SK-N-SH (cell line): ENCODE measurements around the gene MEGF10. TPM values are rescaled to one million over a fixed set of nuclear protein-coding genes. Genes with fewer than 3 reads are reported as not detected.

Source experiments
- CTCF ChIA-PET: fragments of 300-600, 350-600 bp; formaldehyde crosslinking; extraction: SDS; loops from one replicate; lab custom pipeline; 2021; lab: Yijun Ruan, JAX
- POLR2A ChIA-PET: fragments of 350-600 bp; sonication (Branson Sonifier 250); formaldehyde crosslinking; extraction: SDS; loops from one replicate; lab custom pipeline; 2020; ENCODE audit warnings: antibody characterized with exemption, inconsistent platforms; lab: Yijun Ruan, JAX
- DNase-seq: peaks from one replicate; pipeline ENCODE4 v3.0.0; 2012
- H2AFZ ChIP-seq: fragments of 200-600 bp; sonication (generic); 2 replicates; pipeline ENCODE4 v1.8.1; 2016; ENCODE audit warnings: antibody characterized with exemption, mild to moderate bottlenecking, low read depth
- H3F3A ChIP-seq: fragments of 200-600 bp; sonication (generic); replicated peaks from 2 replicates; pipeline ENCODE3; 2016; ENCODE audit warnings: antibody characterized with exemption, mild to moderate bottlenecking; ENCODE audit not compliant: insufficient read depth
- H3K27ac ChIP-seq, 2 experiments: fragments of 200-500 bp in 1 of 2; fragments of 200-600 bp in 1 of 2; sonication (Bioruptor generic) in 1 of 2; sonication (generic), shearing (Covaris generic) in 1 of 2; 2 replicates each; pipeline versions ENCODE4 v1.5.1 to v1.6.1; 2014 to 2016; ENCODE audit warnings: low read depth in 2 of 2, inconsistent platforms in 1 of 2, low read length in 1 of 2, mild to moderate bottlenecking in 1 of 2, mixed read lengths in 1 of 2
- H3K27me3 ChIP-seq: fragments of 200-600 bp; sonication (generic), shearing (Covaris generic); 2 replicates; pipeline ENCODE4 v1.6.1; 2016; ENCODE audit warnings: mixed run types; ENCODE audit not compliant: insufficient read depth
- H3K36me3 ChIP-seq, 2 experiments: fragments of 200-500 bp in 1 of 2; fragments of 200-600 bp in 1 of 2; sonication (Bioruptor generic) in 1 of 2; sonication (generic) in 1 of 2; replicated peaks in 1 of 2; 2 replicates each; pipeline versions ENCODE3 to v1.5.1; 2014 to 2016; ENCODE audit warnings: low read length in 1 of 2, mild to moderate bottlenecking in 1 of 2; ENCODE audit not compliant: insufficient read depth in 2 of 2, control insufficient read depth in 1 of 2
- H3K4me1 ChIP-seq, 2 experiments: fragments of 200-500 bp in 1 of 2; fragments of 200-600 bp in 1 of 2; sonication (Bioruptor generic) in 1 of 2; sonication (generic), shearing (Covaris generic) in 1 of 2; 2 replicates each; pipeline versions ENCODE4 v1.5.1 to v1.6.1; 2014 to 2016; ENCODE audit warnings: low read depth in 1 of 2, low read length in 1 of 2, mixed run types in 1 of 2; ENCODE audit not compliant: insufficient read depth in 2 of 2, control insufficient read depth in 1 of 2
- H3K4me2 ChIP-seq: fragments of 200-600 bp; sonication (generic), shearing (Covaris generic); 2 replicates; pipeline ENCODE4 v1.6.1; 2017; ENCODE audit warnings: mixed run types
- H3K4me3 ChIP-seq, 2 experiments: fragments of 200-500 bp in 1 of 2; fragments of 200-600 bp in 1 of 2; sonication (Bioruptor generic) in 1 of 2; sonication (generic), shearing (Covaris generic) in 1 of 2; 2 replicates each; pipeline versions ENCODE4 v1.5.1 to v1.8.1; 2014 to 2016; ENCODE audit warnings: low read depth in 2 of 2, inconsistent platforms in 1 of 2, low read length in 1 of 2, mild to moderate bottlenecking in 1 of 2, mixed read lengths in 1 of 2, moderate library complexity in 1 of 2
- H3K79me2 ChIP-seq: fragments of 200-600 bp; sonication (generic); 2 replicates; pipeline ENCODE4 v1.8.1; 2017; ENCODE audit warnings: mild to moderate bottlenecking; ENCODE audit not compliant: insufficient read depth
- H3K9ac ChIP-seq: fragments of 200-600 bp; sonication (generic); 2 replicates; pipeline ENCODE4 v1.6.1; 2017; ENCODE audit warnings: mixed run types
- H3K9me2 ChIP-seq: fragments of 200-600 bp; sonication (generic); 2 replicates; pipeline ENCODE4 v1.6.1; 2017; ENCODE audit warnings: mixed run types
- H3K9me3 ChIP-seq: fragments of 200-600 bp; sonication (generic); 2 replicates; pipeline ENCODE4 v1.6.1; 2017; ENCODE audit warnings: mixed run types, mild to moderate bottlenecking, moderate library complexity
- H4K20me1 ChIP-seq: fragments of 200-600 bp; sonication (generic); 2 replicates; pipeline ENCODE4 v1.6.1; 2017; ENCODE audit warnings: mild to moderate bottlenecking, mixed run types; ENCODE audit not compliant: insufficient read depth
- EP300 ChIP-seq, 2 experiments: IDR thresholded peaks; 2 replicates each; pipeline versions ENCODE4 v1.4.0 to v1.6.1; 2012; ENCODE audit warnings: borderline replicate concordance in 1 of 2, low read depth in 1 of 2, low read length in 1 of 2
- EZH2phosphoT487 ChIP-seq: fragments of 200-600 bp; sonication (generic); IDR thresholded peaks from 2 replicates; pipeline ENCODE4 v1.6.1; 2017; ENCODE audit warnings: low read depth, mixed run types, mild to moderate bottlenecking, antibody characterized with exemption, moderate library complexity, borderline replicate concordance
- FOXM1 ChIP-seq: IDR thresholded peaks from 2 replicates; pipeline ENCODE4 v1.4.0; 2012; ENCODE audit warnings: low read depth, mild to moderate bottlenecking
- GABPA ChIP-seq: IDR thresholded peaks from 2 replicates; pipeline ENCODE4 v1.4.0; 2012; ENCODE audit warnings: low read depth, mild to moderate bottlenecking
- MXI1 ChIP-seq: IDR thresholded peaks from 2 replicates; pipeline ENCODE4 v1.6.1; 2012; ENCODE audit warnings: mild to moderate bottlenecking, low read depth, low read length, improper control_type of control experiment
- NFIC ChIP-seq: IDR thresholded peaks from 2 replicates; pipeline ENCODE4 v1.4.0; 2012; ENCODE audit warnings: borderline replicate concordance
- NRF1 ChIP-seq: IDR thresholded peaks from 2 replicates; pipeline ENCODE4 v1.6.1; 2012; ENCODE audit warnings: low read depth, mild to moderate bottlenecking, low read length
- RAD21 ChIP-seq: IDR thresholded peaks from 2 replicates; pipeline ENCODE4 v1.6.1; 2012; ENCODE audit warnings: mild to moderate bottlenecking, low read length
- RXRA ChIP-seq: IDR thresholded peaks from 2 replicates; pipeline ENCODE4 v1.4.0; 2012; ENCODE audit warnings: low read depth, mild to moderate bottlenecking, borderline replicate concordance
- SIN3A ChIP-seq: IDR thresholded peaks from 2 replicates; pipeline ENCODE4 v1.6.1; 2012; ENCODE audit warnings: low read depth, mild to moderate bottlenecking, low read length, moderate library complexity, borderline replicate concordance
- TAF1 ChIP-seq: IDR thresholded peaks from 2 replicates; pipeline ENCODE4 v1.6.1; 2012; ENCODE audit warnings: low read depth, mild to moderate bottlenecking, low read length, moderate library complexity, borderline replicate concordance
- YY1 ChIP-seq: IDR thresholded peaks from 2 replicates; pipeline ENCODE4 v1.4.0; 2012; ENCODE audit warnings: low read depth, mild to moderate bottlenecking
- WGBS: methylation state at CpG from one replicate; pipeline ENCODE4 v1.1.6; 2017; ENCODE audit warnings: low lambda C conversion rate; 5-methylcytosine and 5-hydroxymethylcytosine counted together
- polyA plus RNA-seq, 3 experiments: library from polyadenylated mRNA; depleted of rRNA; stranded (reverse); fragments of >200 nt; gene quantifications; 2 replicates each; pipeline ENCODE4 v1.2.3, GENCODE V29; 2012
- TF ChIP-seq, protein P1 (sequence below): IDR thresholded peaks from 2 replicates; pipeline ENCODE4 v1.4.0; 2012; ENCODE audit warnings: low read depth, borderline replicate concordance
- TF ChIP-seq, protein P2 (sequence below): fragments of 200-600 bp; sonication (generic); IDR thresholded peaks from 2 replicates; pipeline ENCODE4 v1.6.1; 2017; ENCODE audit warnings: antibody characterized with exemption, mild to moderate bottlenecking, moderate library complexity
- TF ChIP-seq, protein P3 (sequence below): IDR thresholded peaks from 2 replicates; pipeline ENCODE4 v1.6.1; 2012; ENCODE audit warnings: mild to moderate bottlenecking, low read depth, low read length, moderate library complexity
- TF ChIP-seq, protein P4 (sequence below): IDR thresholded peaks from 2 replicates; pipeline ENCODE4; 2012
- TF ChIP-seq, protein P5 (sequence below): fragments of 150-350 bp; IDR thresholded peaks from 2 replicates; pipeline ENCODE4 v1.6.1; 2017; ENCODE audit warnings: antibody characterized with exemption, low read length, low read depth, borderline replicate concordance
- TF ChIP-seq, protein P6 (sequence below): IDR thresholded peaks from 2 replicates; pipeline ENCODE4 v1.4.0; 2012; ENCODE audit warnings: low read depth

Gene MEGF10
- polyA plus RNA-seq, 1 of the 3 experiments (the other 2 are of a cell fraction) = 1.1 TPM

DNA sequence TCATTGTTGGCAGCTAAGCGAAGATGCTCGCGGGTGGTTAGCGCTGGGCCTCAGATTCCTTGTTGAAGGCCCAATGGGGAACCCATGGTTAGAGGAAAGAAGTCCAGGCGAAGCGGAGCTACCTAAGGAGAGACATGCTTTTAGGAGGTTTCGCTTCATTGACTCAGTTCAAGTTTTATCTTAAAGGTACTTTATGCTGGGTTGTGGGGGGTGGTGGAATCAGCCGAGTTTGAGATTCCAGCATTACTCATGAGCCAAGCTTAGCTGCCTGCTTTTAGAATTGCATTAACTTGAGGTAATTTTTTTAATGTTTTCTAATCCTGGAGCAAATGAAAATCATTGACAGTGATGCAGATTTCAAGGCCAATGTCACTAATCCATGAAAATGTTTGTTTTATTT is 16.1 kb downstream of the MEGF10 start:
- H2AFZ ChIP-seq = no peak overlapping the region
- no peaks in the 10 kb centered on the region for H3K79me2 ChIP-seq
- DNase-seq = no peak
- H3K4me1 ChIP-seq = no peaks in the 10 kb centered on the region
- CTCF ChIA-PET = interaction anchor here (3.2 kb wide), 1 partner anchor 186 kb away, joined by 22 read pairs; no protein-coding TSS in a partner anchor
- H3K9ac ChIP-seq = no peak overlapping the region
- H3K36me3 ChIP-seq = no peaks in the 10 kb centered on the region
- no peaks in the 10 kb centered on the region for H3K27me3 ChIP-seq
- H3K4me3 ChIP-seq = no peak overlapping the region
- TF ChIP-seq EZH2phosphoT487 (no peak), GABPA (no peak), SIN3A (no peak), EP300 (IDR thresholded peaks at IDR 0.05; ENCODE audit: borderline replicate concordance in 1 of 2, low read depth in 1 of 2, low read length in 1 of 2) (no peak), MXI1 (no peak), RXRA (no peak), FOXM1 (no peak), TAF1 (no peak), YY1 (no peak), NRF1 (no peak), NFIC (no peak), RAD21 (no peak)
- TF ChIP-seq, protein P1, sequence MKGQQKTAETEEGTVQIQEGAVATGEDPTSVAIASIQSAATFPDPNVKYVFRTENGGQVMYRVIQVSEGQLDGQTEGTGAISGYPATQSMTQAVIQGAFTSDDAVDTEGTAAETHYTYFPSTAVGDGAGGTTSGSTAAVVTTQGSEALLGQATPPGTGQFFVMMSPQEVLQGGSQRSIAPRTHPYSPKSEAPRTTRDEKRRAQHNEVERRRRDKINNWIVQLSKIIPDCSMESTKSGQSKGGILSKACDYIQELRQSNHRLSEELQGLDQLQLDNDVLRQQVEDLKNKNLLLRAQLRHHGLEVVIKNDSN = no peak
- TF ChIP-seq, protein P2, sequence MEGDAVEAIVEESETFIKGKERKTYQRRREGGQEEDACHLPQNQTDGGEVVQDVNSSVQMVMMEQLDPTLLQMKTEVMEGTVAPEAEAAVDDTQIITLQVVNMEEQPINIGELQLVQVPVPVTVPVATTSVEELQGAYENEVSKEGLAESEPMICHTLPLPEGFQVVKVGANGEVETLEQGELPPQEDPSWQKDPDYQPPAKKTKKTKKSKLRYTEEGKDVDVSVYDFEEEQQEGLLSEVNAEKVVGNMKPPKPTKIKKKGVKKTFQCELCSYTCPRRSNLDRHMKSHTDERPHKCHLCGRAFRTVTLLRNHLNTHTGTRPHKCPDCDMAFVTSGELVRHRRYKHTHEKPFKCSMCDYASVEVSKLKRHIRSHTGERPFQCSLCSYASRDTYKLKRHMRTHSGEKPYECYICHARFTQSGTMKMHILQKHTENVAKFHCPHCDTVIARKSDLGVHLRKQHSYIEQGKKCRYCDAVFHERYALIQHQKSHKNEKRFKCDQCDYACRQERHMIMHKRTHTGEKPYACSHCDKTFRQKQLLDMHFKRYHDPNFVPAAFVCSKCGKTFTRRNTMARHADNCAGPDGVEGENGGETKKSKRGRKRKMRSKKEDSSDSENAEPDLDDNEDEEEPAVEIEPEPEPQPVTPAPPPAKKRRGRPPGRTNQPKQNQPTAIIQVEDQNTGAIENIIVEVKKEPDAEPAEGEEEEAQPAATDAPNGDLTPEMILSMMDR = no peak
- TF ChIP-seq, protein P3, sequence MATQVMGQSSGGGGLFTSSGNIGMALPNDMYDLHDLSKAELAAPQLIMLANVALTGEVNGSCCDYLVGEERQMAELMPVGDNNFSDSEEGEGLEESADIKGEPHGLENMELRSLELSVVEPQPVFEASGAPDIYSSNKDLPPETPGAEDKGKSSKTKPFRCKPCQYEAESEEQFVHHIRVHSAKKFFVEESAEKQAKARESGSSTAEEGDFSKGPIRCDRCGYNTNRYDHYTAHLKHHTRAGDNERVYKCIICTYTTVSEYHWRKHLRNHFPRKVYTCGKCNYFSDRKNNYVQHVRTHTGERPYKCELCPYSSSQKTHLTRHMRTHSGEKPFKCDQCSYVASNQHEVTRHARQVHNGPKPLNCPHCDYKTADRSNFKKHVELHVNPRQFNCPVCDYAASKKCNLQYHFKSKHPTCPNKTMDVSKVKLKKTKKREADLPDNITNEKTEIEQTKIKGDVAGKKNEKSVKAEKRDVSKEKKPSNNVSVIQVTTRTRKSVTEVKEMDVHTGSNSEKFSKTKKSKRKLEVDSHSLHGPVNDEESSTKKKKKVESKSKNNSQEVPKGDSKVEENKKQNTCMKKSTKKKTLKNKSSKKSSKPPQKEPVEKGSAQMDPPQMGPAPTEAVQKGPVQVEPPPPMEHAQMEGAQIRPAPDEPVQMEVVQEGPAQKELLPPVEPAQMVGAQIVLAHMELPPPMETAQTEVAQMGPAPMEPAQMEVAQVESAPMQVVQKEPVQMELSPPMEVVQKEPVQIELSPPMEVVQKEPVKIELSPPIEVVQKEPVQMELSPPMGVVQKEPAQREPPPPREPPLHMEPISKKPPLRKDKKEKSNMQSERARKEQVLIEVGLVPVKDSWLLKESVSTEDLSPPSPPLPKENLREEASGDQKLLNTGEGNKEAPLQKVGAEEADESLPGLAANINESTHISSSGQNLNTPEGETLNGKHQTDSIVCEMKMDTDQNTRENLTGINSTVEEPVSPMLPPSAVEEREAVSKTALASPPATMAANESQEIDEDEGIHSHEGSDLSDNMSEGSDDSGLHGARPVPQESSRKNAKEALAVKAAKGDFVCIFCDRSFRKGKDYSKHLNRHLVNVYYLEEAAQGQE = no peak
- TF ChIP-seq, protein P4, sequence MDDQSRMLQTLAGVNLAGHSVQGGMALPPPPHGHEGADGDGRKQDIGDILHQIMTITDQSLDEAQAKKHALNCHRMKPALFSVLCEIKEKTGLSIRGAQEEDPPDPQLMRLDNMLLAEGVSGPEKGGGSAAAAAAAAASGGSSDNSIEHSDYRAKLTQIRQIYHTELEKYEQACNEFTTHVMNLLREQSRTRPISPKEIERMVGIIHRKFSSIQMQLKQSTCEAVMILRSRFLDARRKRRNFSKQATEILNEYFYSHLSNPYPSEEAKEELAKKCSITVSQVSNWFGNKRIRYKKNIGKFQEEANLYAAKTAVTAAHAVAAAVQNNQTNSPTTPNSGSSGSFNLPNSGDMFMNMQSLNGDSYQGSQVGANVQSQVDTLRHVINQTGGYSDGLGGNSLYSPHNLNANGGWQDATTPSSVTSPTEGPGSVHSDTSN = no peak
- TF ChIP-seq, protein P5, sequence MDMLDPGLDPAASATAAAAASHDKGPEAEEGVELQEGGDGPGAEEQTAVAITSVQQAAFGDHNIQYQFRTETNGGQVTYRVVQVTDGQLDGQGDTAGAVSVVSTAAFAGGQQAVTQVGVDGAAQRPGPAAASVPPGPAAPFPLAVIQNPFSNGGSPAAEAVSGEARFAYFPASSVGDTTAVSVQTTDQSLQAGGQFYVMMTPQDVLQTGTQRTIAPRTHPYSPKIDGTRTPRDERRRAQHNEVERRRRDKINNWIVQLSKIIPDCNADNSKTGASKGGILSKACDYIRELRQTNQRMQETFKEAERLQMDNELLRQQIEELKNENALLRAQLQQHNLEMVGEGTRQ = no peak
- TF ChIP-seq, protein P6, sequence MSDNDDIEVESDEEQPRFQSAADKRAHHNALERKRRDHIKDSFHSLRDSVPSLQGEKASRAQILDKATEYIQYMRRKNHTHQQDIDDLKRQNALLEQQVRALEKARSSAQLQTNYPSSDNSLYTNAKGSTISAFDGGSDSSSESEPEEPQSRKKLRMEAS = no peak
- TF ChIP-seq, all 33 proteins: peak for 0
- 82% methylated on average over 8 of the region's 8 CpGs for WGBS
- Histone ChIP-seq H3K4me2 (no peak overlapping the region), H4K20me1 (no peaks in the 10 kb centered on the region), H3K9me2 (no peaks in the 10 kb centered on the region), H3F3A (no peaks in the 10 kb centered on the region), H3K9me3 (no peaks in the 10 kb centered on the region), H3K27ac (no peak overlapping the region)
- POLR2A ChIA-PET = no interaction called here
